ENCODE results near the gene TSPAN7.

- no peak for TF ChIP-seq POLR2AphosphoS5 (IDR thresholded peaks at IDR 0.05; ENCODE audit: insufficient read depth, low read depth, low read length)
- no peak for TF ChIP-seq EZH2 (IDR thresholded peaks at IDR 0.05; ENCODE audit: borderline replicate concordance, low read depth, low read length, severe bottlenecking)
Observed at GRCh38 chrX:38601866-38602265, 40.5 kb downstream of the TSPAN7 start.
